ENCODE data around the gene FARP1.

GRCh38 chr13:98406971-98407370 is 264.1 kb downstream of the FARP1 start:
- no peak for TF ChIP-seq CTCF (conservative IDR thresholded peaks at IDR 0.05)
- TF ChIP-seq ZFX (IDR thresholded peaks at IDR 0.05), result no peak

All from C4-2B (cell line).